Neural progenitor cell (in vitro differentiated cells): ENCODE data around the gene IP6K1. TPM values are rescaled to one million over a fixed set of nuclear protein-coding genes. Genes with fewer than 3 reads are reported as not detected.

Source experiments
- DNase-seq: peaks from one replicate; pipeline ENCODE4 v3.0.0-alpha.2; 2016; ENCODE audit warnings: low spot score
- H2AFZ ChIP-seq: fragments of 200-600 bp; sonication (generic); replicated peaks from 2 replicates; pipeline ENCODE4 v1.6.1; 2016; ENCODE audit warnings: antibody characterized with exemption
- H3F3A ChIP-seq: fragments of 200-600 bp; sonication (generic); 2 replicates; pipeline ENCODE4 v1.6.1; 2016; ENCODE audit warnings: antibody characterized with exemption, low read depth
- H3K27ac ChIP-seq: fragments of 200-600 bp; sonication (generic); 2 replicates; pipeline ENCODE4 v1.5.1; 2016; ENCODE audit warnings: mild to moderate bottlenecking
- H3K27me3 ChIP-seq: fragments of 200-600 bp; sonication (generic); 2 replicates; pipeline ENCODE4 v1.6.1; 2016; ENCODE audit warnings: mild to moderate bottlenecking, moderate library complexity
- H3K36me3 ChIP-seq: fragments of 200-600 bp; sonication (generic); 2 replicates; pipeline ENCODE4 v1.5.1; 2016
- H3K4me1 ChIP-seq: fragments of 200-600 bp; sonication (generic); 2 replicates; pipeline ENCODE4 v1.6.1; 2016; ENCODE audit warnings: mixed run types
- H3K4me2 ChIP-seq: fragments of 200-600 bp; sonication (generic); 2 replicates; pipeline ENCODE4 v1.6.1; 2016
- H3K4me3 ChIP-seq: fragments of 200-600 bp; sonication (generic); 2 replicates; pipeline ENCODE4 v1.5.1; 2016
- H3K79me2 ChIP-seq: fragments of 200-600 bp; sonication (generic); 2 replicates; pipeline ENCODE4 v1.6.1; 2016; ENCODE audit warnings: low read depth
- H3K9ac ChIP-seq: fragments of 200-600 bp; sonication (generic); 2 replicates; pipeline ENCODE4 v1.6.1; 2016
- H3K9me3 ChIP-seq: fragments of 200-600 bp; sonication (generic); 2 replicates; pipeline ENCODE4 v1.5.1; 2016; ENCODE audit warnings: low read depth
- H4K20me1 ChIP-seq: fragments of 200-600 bp; sonication (generic); 2 replicates; pipeline ENCODE4 v1.6.1; 2016; ENCODE audit warnings: low read depth
- H3K27ac Mint-ChIP-seq: 3 replicates; pipeline ENCODE4 v1.8.0; 2021; ENCODE audit warnings: mixed read lengths
- H3K27me3 Mint-ChIP-seq: 2 replicates; pipeline ENCODE4 v1.8.0; 2022; ENCODE audit warnings: low read depth, mild to moderate bottlenecking, inconsistent platforms, moderate library complexity, mixed read lengths; ENCODE audit not compliant: insufficient read depth
- H3K36me3 Mint-ChIP-seq: 3 replicates; pipeline ENCODE4 v1.8.0; 2021; ENCODE audit warnings: mixed read lengths
- H3K4me1 Mint-ChIP-seq: 3 replicates; pipeline ENCODE4 v1.8.0; 2021; ENCODE audit warnings: mixed read lengths
- H3K4me3 Mint-ChIP-seq: 3 replicates; pipeline ENCODE4 v1.8.0; 2021; ENCODE audit warnings: mild to moderate bottlenecking, moderate library complexity, mixed read lengths
- H3K9me3 Mint-ChIP-seq: 3 replicates; pipeline ENCODE4 v1.8.0; 2020; ENCODE audit warnings: mixed read lengths
- CTCF ChIP-seq: fragments of 200-600 bp; sonication (generic); IDR thresholded peaks from 2 replicates; pipeline ENCODE4 v1.5.1; 2017; ENCODE audit warnings: antibody characterized with exemption, mild to moderate bottlenecking
- EZH2 ChIP-seq: fragments of 200-600 bp; sonication (generic); IDR thresholded peaks from 2 replicates; pipeline ENCODE4 v1.6.1; 2017; ENCODE audit warnings: antibody characterized with exemption, mild to moderate bottlenecking, moderate library complexity
- EZH2phosphoT487 ChIP-seq: fragments of 200-600 bp; sonication (generic); IDR thresholded peaks from 2 replicates; pipeline ENCODE4 v1.6.1; 2017; ENCODE audit warnings: antibody characterized with exemption
- total RNA-seq: library from RNA; depleted of rRNA; stranded (reverse); fragments of >200 nt; gene quantifications from 2 replicates; pipeline ENCODE4 v1.2.3, GENCODE V29; 2015; ENCODE audit warnings: low replicate concordance

The IP6K1 gene
- total RNA-seq, 1 donor from 2014 or later, result 26.3 TPM

- H3K4me1 ChIP-seq, result no peaks in the 10 kb centered on the region
- TF ChIP-seq EZH2 (no peak), CTCF (peak; percentile 66), EZH2phosphoT487 (no peak)
- H3K9ac ChIP-seq, result peak overlapping the region; percentile 32
- H2AFZ ChIP-seq, result no peak overlapping the region
- H3K79me2 ChIP-seq, result no peaks in the 10 kb centered on the region
- no peaks in the 10 kb centered on the region for H4K20me1 ChIP-seq
- Mint-ChIP-seq H3K9me3 (no peaks in the 10 kb centered on the region), H3K27me3 (peaks cover 2% of the 10 kb centered on the region), H3K36me3 (peaks cover 2% of the 10 kb centered on the region), H3K4me3 (no peak overlapping the region), H3K4me1 (no peaks in the 10 kb centered on the region), H3K27ac (no peak overlapping the region)
- DNase-seq, result peak; percentile 75
- H3K36me3 ChIP-seq, result no peaks in the 10 kb centered on the region
- no peaks in the 10 kb centered on the region for H3K27me3 ChIP-seq
- no peak overlapping the region for H3K4me3 ChIP-seq
- no peaks in the 10 kb centered on the region for H3F3A ChIP-seq
- no peaks in the 10 kb centered on the region for H3K9me3 ChIP-seq
- H3K4me2 ChIP-seq, result no peak overlapping the region
- H3K27ac ChIP-seq, result peak overlapping the region; percentile 20
Measured at GRCh38 chr3:49701388-49702077, 84.8 kb downstream of the IP6K1 start.

GRCh38 chr3:49700453-49701128, 85.8 kb downstream of the IP6K1 start:
- Histone ChIP-seq H3K9ac (peak overlapping the region; percentile 32), H3K9me3 (no peaks in the 10 kb centered on the region), H4K20me1 (no peaks in the 10 kb centered on the region), H3F3A (no peaks in the 10 kb centered on the region), H3K27me3 (no peaks in the 10 kb centered on the region), H3K36me3 (no peaks in the 10 kb centered on the region), H3K4me1 (no peaks in the 10 kb centered on the region), H3K4me2 (no peak overlapping the region), H3K79me2 (no peaks in the 10 kb centered on the region), H3K27ac (peak overlapping the region; percentile 20), H3K4me3 (no peak overlapping the region), H2AFZ (no peak overlapping the region)
- H3K27me3 Mint-ChIP-seq, result peaks cover 2% of the 10 kb centered on the region
- peaks cover 2% of the 10 kb centered on the region for H3K36me3 Mint-ChIP-seq
- peak overlapping the region; percentile 17 for H3K27ac Mint-ChIP-seq
- H3K4me1 Mint-ChIP-seq, result no peaks in the 10 kb centered on the region
- no peaks in the 10 kb centered on the region for H3K9me3 Mint-ChIP-seq
- TF ChIP-seq CTCF, result peak; percentile 37
- TF ChIP-seq EZH2, result no peak
- H3K4me3 Mint-ChIP-seq, result peak overlapping the region; percentile 43
- peak; percentile 21 for DNase-seq

GRCh38 chr3:49700014-49700413, 86.3 kb downstream of the IP6K1 start:
- Mint-ChIP-seq H3K9me3 (no peaks in the 10 kb centered on the region), H3K27ac (peak overlapping the region; percentile 69), H3K36me3 (peaks cover 2% of the 10 kb centered on the region), H3K4me3 (no peak overlapping the region), H3K27me3 (peaks cover 2% of the 10 kb centered on the region), H3K4me1 (no peaks in the 10 kb centered on the region)
- Histone ChIP-seq H2AFZ (no peak overlapping the region), H3K4me2 (no peak overlapping the region), H3K4me3 (no peak overlapping the region), H3K27ac (no peak overlapping the region), H3K27me3 (no peaks in the 10 kb centered on the region), H3F3A (no peaks in the 10 kb centered on the region), H3K79me2 (no peaks in the 10 kb centered on the region), H3K36me3 (no peaks in the 10 kb centered on the region), H3K9ac (no peak overlapping the region), H4K20me1 (no peaks in the 10 kb centered on the region), H3K4me1 (no peaks in the 10 kb centered on the region), H3K9me3 (no peaks in the 10 kb centered on the region)
- no peak for DNase-seq
- TF ChIP-seq CTCF (no peak), EZH2phosphoT487 (no peak), EZH2 (no peak)
